ENCODE data around the gene NR3C1.
"Not testable (repeated sequence)": the region's sequence is repeated elsewhere in the genome, so short reads cannot be mapped to it uniquely, and the experiment has no call there.

Gene NR3C1

DNA sequence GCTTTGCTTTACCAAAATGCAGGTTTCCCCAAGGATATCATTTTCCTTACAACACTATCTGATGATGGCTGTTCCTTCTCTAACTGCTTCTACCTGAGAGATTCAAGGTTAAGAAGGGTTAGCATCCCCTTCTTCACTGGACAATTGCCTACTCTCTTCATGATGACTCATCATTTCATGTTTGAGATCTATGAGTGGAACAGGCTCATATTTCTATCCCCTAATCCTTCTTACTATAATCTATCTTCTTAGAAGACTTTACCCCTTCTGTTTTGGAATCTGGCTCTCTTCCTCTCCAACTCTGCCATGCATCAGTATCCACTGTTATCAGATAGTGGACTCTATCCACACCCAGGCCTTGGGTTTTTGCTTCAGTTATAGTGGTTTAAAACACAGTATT lies 54.3 kb downstream of the NR3C1 start:
- H3K27ac Mint-ChIP-seq, result no peak overlapping the region
- H3K4me1 Mint-ChIP-seq (ENCODE audit: low read depth), result peaks cover 35% of the 10 kb centered on the region
- H3K9me3 Mint-ChIP-seq, result peaks cover 3% of the 10 kb centered on the region
- no peak overlapping the region for H3K4me3 Mint-ChIP-seq
- H3K36me3 Mint-ChIP-seq (ENCODE audit: low read depth), result peaks cover 15% of the 10 kb centered on the region
- H3K27me3 Mint-ChIP-seq (ENCODE audit: low read depth), result no peaks in the 10 kb centered on the region

GRCh38 chr5:143347698-143348344 lies 55.7 kb downstream of the NR3C1 start:
- Mint-ChIP-seq H3K9me3 (peaks cover 3% of the 10 kb centered on the region), H3K27me3 (ENCODE audit: low read depth) (no peaks in the 10 kb centered on the region), H3K4me3 (no peak overlapping the region), H3K36me3 (ENCODE audit: low read depth) (peaks cover 8% of the 10 kb centered on the region), H3K4me1 (ENCODE audit: low read depth) (peaks cover 23% of the 10 kb centered on the region), H3K27ac (no peak overlapping the region)

DNA sequence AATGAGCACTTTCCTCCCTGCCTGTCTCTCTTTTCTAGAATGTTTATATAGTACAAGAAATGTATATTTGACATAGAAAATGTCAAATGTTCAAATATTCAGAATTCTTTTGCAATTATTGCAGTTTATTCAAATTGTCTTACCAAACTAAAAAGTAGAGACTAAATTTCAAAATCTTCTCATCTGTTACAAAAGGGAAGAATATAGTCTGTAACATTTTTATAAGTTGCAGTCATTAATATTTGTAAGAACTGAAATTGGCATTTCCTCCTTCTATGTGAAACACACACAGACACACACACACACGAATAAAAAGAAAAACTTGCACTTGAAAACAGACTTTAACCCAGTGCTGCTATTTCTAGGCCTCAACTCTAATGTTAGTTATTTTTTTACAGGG lies 56.4 kb downstream of the NR3C1 start:
- Mint-ChIP-seq H3K36me3 (ENCODE audit: low read depth) (peaks cover 8% of the 10 kb centered on the region), H3K4me1 (ENCODE audit: low read depth) (peaks cover 22% of the 10 kb centered on the region), H3K9me3 (peaks cover 3% of the 10 kb centered on the region), H3K4me3 (no peak overlapping the region), H3K27me3 (ENCODE audit: low read depth) (no peaks in the 10 kb centered on the region), H3K27ac (no peak overlapping the region)

DNA sequence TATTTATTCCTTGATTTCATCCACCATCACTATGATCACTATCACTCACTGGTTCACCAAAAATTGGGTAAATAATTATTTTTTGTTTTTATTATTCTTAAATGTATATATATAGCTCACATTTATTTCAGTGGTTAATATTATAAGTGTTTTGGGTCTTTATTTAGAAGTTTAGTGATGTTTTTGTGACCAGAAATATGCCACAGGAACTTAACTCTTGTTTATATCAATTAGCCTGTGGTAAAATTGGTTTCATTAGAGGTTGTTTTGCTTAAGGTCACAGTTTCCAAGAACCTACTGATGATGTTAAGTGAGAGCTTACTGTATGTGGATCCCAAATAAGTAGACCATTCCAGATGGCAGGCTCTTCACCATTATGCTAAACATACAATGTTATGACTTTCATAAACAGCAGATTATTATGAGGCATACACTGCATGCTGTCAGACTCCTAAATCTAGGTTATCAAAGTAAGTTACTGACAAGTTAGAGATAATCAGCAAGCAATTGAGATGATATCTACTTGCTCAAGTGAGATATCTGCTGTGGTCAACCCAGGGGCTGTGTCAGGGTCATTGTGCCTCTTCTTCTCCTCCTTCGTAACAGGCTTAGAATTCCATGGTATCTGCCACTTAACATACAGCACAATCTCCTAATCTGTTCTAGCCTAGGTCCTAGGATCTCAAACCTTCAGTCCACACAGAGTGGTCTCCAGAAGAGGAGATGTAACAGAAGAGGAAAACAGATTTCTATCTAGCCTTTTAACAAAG lies 57.6 kb downstream of the NR3C1 start:
- Mint-ChIP-seq H3K27ac (no peak overlapping the region), H3K9me3 (peaks cover 3% of the 10 kb centered on the region)

DNA sequence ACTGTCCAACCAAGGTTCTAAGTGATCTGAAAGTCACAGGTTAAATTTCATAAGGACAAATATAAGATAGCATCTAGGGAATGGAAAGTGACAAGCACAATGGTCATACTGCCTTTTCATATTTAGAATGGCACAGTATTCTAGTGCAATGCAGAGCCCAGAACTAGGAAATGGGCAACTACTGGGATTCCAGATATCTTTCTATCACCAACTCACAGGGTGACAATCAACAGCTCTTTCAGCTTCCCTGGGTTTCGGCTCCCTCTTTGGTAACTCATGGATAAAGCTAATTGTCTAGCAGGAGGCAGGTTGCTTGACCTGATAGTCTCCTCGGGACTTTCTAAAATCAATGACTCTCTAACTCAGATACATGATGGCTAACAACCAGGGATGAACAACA lies 60.4 kb downstream of the NR3C1 start:
- no peaks in the 10 kb centered on the region for H3K27me3 Mint-ChIP-seq (ENCODE audit: low read depth)
- H3K27ac Mint-ChIP-seq, result no peak overlapping the region
- H3K36me3 Mint-ChIP-seq (ENCODE audit: low read depth), result peaks cover 20% of the 10 kb centered on the region
- no peak overlapping the region for H3K4me3 Mint-ChIP-seq
- peaks cover 30% of the 10 kb centered on the region for H3K4me1 Mint-ChIP-seq (ENCODE audit: low read depth)
- H3K9me3 Mint-ChIP-seq, result peaks cover 3% of the 10 kb centered on the region

More for the DNA sequence above, 57.6 kb downstream of the NR3C1 start:
- H3K4me1 Mint-ChIP-seq (ENCODE audit: low read depth), result peaks cover 24% of the 10 kb centered on the region
- no peak overlapping the region for H3K4me3 Mint-ChIP-seq
- H3K27me3 Mint-ChIP-seq (ENCODE audit: low read depth), result no peaks in the 10 kb centered on the region
- H3K36me3 Mint-ChIP-seq (ENCODE audit: low read depth), result peaks cover 14% of the 10 kb centered on the region

- Mint-ChIP-seq H3K36me3 (ENCODE audit: low read depth) (peaks cover 17% of the 10 kb centered on the region), H3K4me3 (no peak overlapping the region), H3K27ac (no peak overlapping the region), H3K4me1 (ENCODE audit: low read depth) (peaks cover 26% of the 10 kb centered on the region), H3K27me3 (ENCODE audit: low read depth) (no peaks in the 10 kb centered on the region), H3K9me3 (peaks cover 3% of the 10 kb centered on the region)
Measured at GRCh38 chr5:143342607-143343006, 60.9 kb downstream of the NR3C1 start.

DNA sequence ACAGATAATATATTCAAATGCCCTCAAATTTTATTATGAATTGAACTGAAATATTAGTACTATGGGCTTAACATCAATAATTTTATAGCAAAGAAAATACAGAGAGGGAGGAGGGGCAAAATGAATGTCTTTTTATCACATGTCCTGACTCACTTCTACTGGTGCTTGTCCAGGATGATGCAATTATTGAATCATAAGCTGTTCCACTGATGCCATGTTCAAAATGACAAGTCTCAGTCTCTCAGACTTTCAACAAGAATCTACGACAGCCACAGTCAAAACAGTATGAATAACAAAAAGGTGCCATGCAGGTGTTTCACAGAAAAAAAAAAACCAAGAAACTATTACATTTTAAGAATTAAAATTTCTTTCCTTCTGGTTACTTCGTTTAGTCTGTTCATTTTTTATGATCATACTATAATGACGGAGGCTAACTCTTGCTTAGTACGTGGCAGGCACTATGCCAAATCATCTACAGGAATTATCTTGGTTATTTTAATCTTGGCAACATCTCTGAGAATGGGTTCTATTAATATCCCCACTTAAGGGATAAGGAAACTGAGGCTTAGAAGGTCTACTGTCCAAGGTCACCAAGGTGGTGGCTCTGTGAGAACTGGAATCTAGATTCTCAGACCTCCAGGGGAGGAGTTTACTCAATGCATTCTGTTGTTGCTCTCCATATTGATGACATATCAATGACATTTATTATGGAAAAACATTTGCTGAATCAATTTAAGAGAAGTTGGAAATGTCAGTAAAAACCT lies 61.5 kb downstream of the NR3C1 start:
- peaks cover 21% of the 10 kb centered on the region for H3K4me1 Mint-ChIP-seq (ENCODE audit: low read depth)
- no peaks in the 10 kb centered on the region for H3K27me3 Mint-ChIP-seq (ENCODE audit: low read depth)
- H3K4me3 Mint-ChIP-seq, result no peak overlapping the region
- peaks cover 3% of the 10 kb centered on the region for H3K9me3 Mint-ChIP-seq
- H3K27ac Mint-ChIP-seq, result no peak overlapping the region
- peaks cover 17% of the 10 kb centered on the region for H3K36me3 Mint-ChIP-seq (ENCODE audit: low read depth)

DNA sequence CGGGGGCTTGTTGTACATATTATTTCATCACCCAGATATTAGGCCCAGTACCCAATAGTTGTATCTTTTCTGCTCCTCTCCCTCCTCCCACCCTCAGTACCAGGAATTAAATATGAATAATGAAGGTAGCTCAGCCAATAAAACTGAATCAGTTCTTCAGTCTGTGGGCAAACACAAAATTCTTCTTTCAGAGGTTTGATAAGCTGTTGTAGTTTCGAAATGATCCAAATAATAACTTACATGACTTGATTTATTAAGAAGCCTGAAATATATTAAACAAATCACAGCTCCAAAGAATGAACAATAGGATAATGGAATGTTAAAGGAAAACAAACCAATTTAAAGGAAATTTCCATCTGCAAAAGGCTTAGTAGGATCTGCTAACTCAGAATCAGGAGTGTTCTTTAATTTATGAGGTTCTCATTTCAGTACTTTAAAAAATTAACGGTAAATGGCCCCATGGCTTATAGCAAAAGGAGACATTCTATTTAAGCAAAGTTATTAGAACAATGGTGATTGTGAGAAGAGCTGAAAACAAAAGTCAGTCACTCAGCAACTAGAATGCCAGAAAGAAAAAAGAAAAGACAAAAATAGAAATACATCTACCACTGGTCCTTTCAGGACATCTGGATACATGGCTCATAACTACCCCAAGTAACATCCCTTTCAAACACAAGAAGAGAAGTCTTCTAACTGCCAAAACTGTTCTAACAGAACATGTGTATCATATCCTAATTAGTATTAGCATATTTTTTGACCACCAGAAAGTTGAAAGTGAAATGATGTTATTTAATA lies 62.4 kb downstream of the NR3C1 start:
- H3K36me3 Mint-ChIP-seq (ENCODE audit: low read depth), result peaks cover 17% of the 10 kb centered on the region
- no peak overlapping the region for H3K27ac Mint-ChIP-seq
- peaks cover 18% of the 10 kb centered on the region for H3K4me1 Mint-ChIP-seq (ENCODE audit: low read depth)
- peaks cover 3% of the 10 kb centered on the region for H3K9me3 Mint-ChIP-seq
- no peaks in the 10 kb centered on the region for H3K27me3 Mint-ChIP-seq (ENCODE audit: low read depth)
- H3K4me3 Mint-ChIP-seq, result no peak overlapping the region

GRCh38 chr5:143338658-143339366 lies 64.7 kb downstream of the NR3C1 start:
- Mint-ChIP-seq H3K27ac (no peak overlapping the region), H3K4me1 (ENCODE audit: low read depth) (peaks cover 16% of the 10 kb centered on the region), H3K4me3 (no peak overlapping the region), H3K27me3 (ENCODE audit: low read depth) (no peaks in the 10 kb centered on the region), H3K9me3 (no peaks in the 10 kb centered on the region), H3K36me3 (ENCODE audit: low read depth) (peaks cover 28% of the 10 kb centered on the region)

DNA sequence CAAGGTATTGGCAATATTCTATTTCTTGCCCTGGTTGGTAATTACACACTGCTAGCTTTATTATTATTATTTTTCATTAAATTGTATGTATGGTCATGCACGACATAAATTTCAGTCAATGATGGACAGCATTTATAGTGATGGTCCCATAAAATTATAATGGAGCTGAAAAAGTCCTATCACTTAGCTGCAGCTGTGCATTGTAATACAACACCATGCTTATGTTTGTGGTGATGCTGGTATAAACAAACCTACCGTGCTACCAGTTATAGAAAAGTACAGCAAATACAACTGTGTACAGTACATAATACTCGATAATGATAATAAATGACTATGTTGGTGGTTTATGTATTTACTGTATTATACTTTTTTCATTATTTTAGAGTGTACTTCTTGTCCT lies 65.5 kb downstream of the NR3C1 start:
- Mint-ChIP-seq H3K27ac (no peak overlapping the region), H3K9me3 (no peaks in the 10 kb centered on the region), H3K27me3 (ENCODE audit: low read depth) (no peaks in the 10 kb centered on the region), H3K4me1 (ENCODE audit: low read depth) (peaks cover 16% of the 10 kb centered on the region), H3K4me3 (no peak overlapping the region), H3K36me3 (ENCODE audit: low read depth) (peaks cover 33% of the 10 kb centered on the region)

- Mint-ChIP-seq H3K27ac (no peak overlapping the region), H3K36me3 (ENCODE audit: low read depth) (peaks cover 34% of the 10 kb centered on the region), H3K9me3 (no peaks in the 10 kb centered on the region), H3K27me3 (ENCODE audit: low read depth) (no peaks in the 10 kb centered on the region), H3K4me3 (no peak overlapping the region), H3K4me1 (ENCODE audit: low read depth) (peaks cover 14% of the 10 kb centered on the region)
Measured at GRCh38 chr5:143336485-143336884, 67.0 kb downstream of the NR3C1 start.

DNA sequence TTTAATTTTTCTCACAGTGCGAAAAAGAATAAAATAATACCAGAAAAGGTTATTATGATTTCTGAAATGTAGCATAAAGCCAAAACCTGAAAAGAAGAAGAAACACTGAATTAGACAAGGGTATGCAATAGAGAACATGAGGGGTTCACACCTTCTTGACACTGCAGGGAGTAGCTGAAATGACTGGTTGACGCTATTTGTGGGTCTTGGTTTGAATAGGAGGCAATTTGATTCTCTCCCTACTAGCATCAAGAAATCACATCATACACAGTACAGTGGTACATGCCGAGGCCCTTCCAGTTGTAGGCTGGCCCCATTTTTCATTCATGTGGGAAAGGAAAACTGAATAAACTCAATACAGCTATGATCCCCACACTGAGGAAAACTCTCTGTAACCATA lies 68.6 kb downstream of the NR3C1 start:
- no peak overlapping the region for H3K27ac Mint-ChIP-seq
- no peaks in the 10 kb centered on the region for H3K9me3 Mint-ChIP-seq
- peaks cover 24% of the 10 kb centered on the region for H3K36me3 Mint-ChIP-seq (ENCODE audit: low read depth)
- H3K4me3 Mint-ChIP-seq, result no peak overlapping the region
- no peaks in the 10 kb centered on the region for H3K27me3 Mint-ChIP-seq (ENCODE audit: low read depth)
- peaks cover 9% of the 10 kb centered on the region for H3K4me1 Mint-ChIP-seq (ENCODE audit: low read depth)

DNA sequence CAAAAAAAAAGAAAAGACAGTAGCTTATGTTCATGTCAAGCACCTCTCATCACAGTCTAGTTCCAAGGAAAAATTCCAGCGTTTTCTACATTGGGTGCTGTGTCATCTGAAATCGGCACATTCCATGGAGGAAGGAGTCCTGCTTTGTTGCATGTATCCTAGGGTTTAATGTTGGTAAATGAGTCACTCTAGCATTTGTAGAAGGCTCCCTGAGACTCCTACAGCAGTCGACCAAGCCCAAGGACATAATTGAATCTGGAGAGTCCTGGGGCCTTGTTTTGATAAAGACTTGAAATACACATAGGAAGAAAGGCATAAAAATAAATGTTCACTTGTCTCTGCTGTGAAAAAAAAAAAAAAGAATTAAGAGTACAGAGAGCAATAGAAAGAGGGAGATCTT lies 69.1 kb downstream of the NR3C1 start:
- H3K4me1 Mint-ChIP-seq (ENCODE audit: low read depth); H3K27me3 Mint-ChIP-seq (ENCODE audit: low read depth): not testable (repeated sequence)

GRCh38 chr5:143331956-143332355 lies 71.5 kb downstream of the NR3C1 start:
- H3K4me1 Mint-ChIP-seq (ENCODE audit: low read depth), result peaks cover 9% of the 10 kb centered on the region
- H3K27me3 Mint-ChIP-seq (ENCODE audit: low read depth), result no peaks in the 10 kb centered on the region
- peaks cover 9% of the 10 kb centered on the region for H3K9me3 Mint-ChIP-seq
- H3K27ac Mint-ChIP-seq, result no peak overlapping the region
- H3K36me3 Mint-ChIP-seq (ENCODE audit: low read depth), result peaks cover 40% of the 10 kb centered on the region
- no peak overlapping the region for H3K4me3 Mint-ChIP-seq

More for the DNA sequence above, 69.1 kb downstream of the NR3C1 start:
- H3K27ac Mint-ChIP-seq, H3K4me3 Mint-ChIP-seq, H3K9me3 Mint-ChIP-seq: not testable (repeated sequence)
- H3K36me3 Mint-ChIP-seq (ENCODE audit: low read depth), result peaks cover 21% of the 10 kb centered on the region
